H1 (cell line): ENCODE results near the gene GTF2A1. TPM values are rescaled to one million over a fixed set of nuclear protein-coding genes. Genes with fewer than 3 reads are reported as not detected.

Experiments
- ATF3 ChIP-seq: IDR thresholded peaks from 2 replicates; pipeline ENCODE4 v1.6.1; 2011; ENCODE audit warnings: low read depth, mild to moderate bottlenecking, low read length; ENCODE audit not compliant: insufficient read depth
- BRCA1 ChIP-seq: IDR thresholded peaks from 2 replicates; pipeline ENCODE4 v1.6.1; 2012; ENCODE audit warnings: low read depth, low read length, improper control_type of control experiment
- CHD1 ChIP-seq: IDR thresholded peaks from 2 replicates; pipeline ENCODE4 v1.6.1; 2012; ENCODE audit warnings: low read depth, low read length, improper control_type of control experiment
- EZH2 ChIP-seq: fragments of 200-600 bp; sonication (generic); IDR thresholded peaks from 2 replicates; pipeline ENCODE4 v1.7.1; 2012; ENCODE audit warnings: low read depth, mild to moderate bottlenecking, moderate library complexity, low read length, inconsistent platforms; ENCODE audit not compliant: severe bottlenecking
- KDM4A ChIP-seq: IDR thresholded peaks from one replicate; pipeline ENCODE4 v1.7.1; 2012; ENCODE audit warnings: low read depth, mild to moderate bottlenecking, moderate library complexity, low read length, inconsistent platforms; ENCODE audit not compliant: severe bottlenecking
- TEAD4 ChIP-seq: IDR thresholded peaks from 2 replicates; pipeline ENCODE4 v1.6.1; 2012; ENCODE audit warnings: low read depth, low read length, inconsistent platforms, mixed read lengths
- YY1 ChIP-seq: IDR thresholded peaks from 2 replicates; pipeline ENCODE4 v1.6.1; 2011; ENCODE audit warnings: low read depth, mild to moderate bottlenecking, low read length
- polyA plus RNA-seq, 7 experiments: library from polyadenylated mRNA; depleted of rRNA in 3 of 7; stranded (reverse) in 5 of 7; unstranded in 2 of 7; fragments of >200 nt in 5 of 7; fragments of 200-250 nt in 2 of 7; gene quantifications; 1 replicate in 5 of 7; 2 replicates in 1 of 7; 4 replicates in 1 of 7; pipeline versions ENCODE4 v1.2.1 to v1.2.3, GENCODE V29; 2011 to 2013; ENCODE audit warnings: missing spikeins in 2 of 7, mixed read lengths in 2 of 7
- total RNA-seq: library from RNA; stranded (reverse); fragmentation: NEBNext Ultra II Directional; extraction: Animal tissue kit (Norgen Biotek cat#: 25700); gene quantifications from 2 replicates; pipeline ENCODE4 v1.2.1, GENCODE V29; 2021
- TF ChIP-seq, protein P1 (sequence below): IDR thresholded peaks from 2 replicates; pipeline ENCODE4 v1.6.1; 2012; ENCODE audit warnings: inconsistent platforms

The GTF2A1 gene
- total and polyA plus RNA-seq, 2 of the 8 experiments (the other 6 are each of a cell fraction or from before 2014, with no cell fraction given): 24.1 to 57.8 TPM

- TF ChIP-seq BRCA1 (no peak), TEAD4 (no peak), ATF3 (no peak), EZH2 (no peak), KDM4A (no peak), YY1 (no peak), CHD1 (no peak)
- TF ChIP-seq, protein P1, sequence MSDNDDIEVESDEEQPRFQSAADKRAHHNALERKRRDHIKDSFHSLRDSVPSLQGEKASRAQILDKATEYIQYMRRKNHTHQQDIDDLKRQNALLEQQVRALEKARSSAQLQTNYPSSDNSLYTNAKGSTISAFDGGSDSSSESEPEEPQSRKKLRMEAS: no peak
These were observed 48.4 kb downstream of the GTF2A1 start (continued) for GRCh38 chr14:81172353-81172752.
